Prostate gland (tissue), 2 donors: ENCODE results near the gene OPRD1. TPM values are rescaled to one million over a fixed set of nuclear protein-coding genes. Genes with fewer than 3 reads are reported as not detected.

Experiments
- DNase-seq: peaks from one replicate; pipeline ENCODE4 v3.0.0-alpha.2; 2019; ENCODE audit warnings: low spot score
- H3K27ac ChIP-seq, 2 donors: fragments of 200-600 bp; sonication (generic); 2 replicates each; pipeline ENCODE4 v1.5.1; 2017 to 2019
- H3K27me3 ChIP-seq: fragments of 200-600 bp; sonication (generic); replicated peaks from 2 replicates; pipeline ENCODE4 v1.5.1; 2019; ENCODE audit not compliant: insufficient read depth
- H3K36me3 ChIP-seq, 2 donors: fragments of 200-600 bp; sonication (generic); 1 replicate in 1 of 2; 2 replicates in 1 of 2; pipeline versions ENCODE4 v1.5.1 to v1.8.1; 2017 to 2019
- H3K4me1 ChIP-seq: fragments of 200-600 bp; sonication (generic); replicated peaks from 2 replicates; pipeline ENCODE4 v1.5.1; 2019
- H3K4me3 ChIP-seq, 2 donors: fragments of 200-600 bp; sonication (generic); 2 replicates each; pipeline ENCODE4 v1.5.1; 2017 to 2019
- H3K9me3 ChIP-seq: fragments of 200-600 bp; sonication (generic); 2 replicates; pipeline ENCODE4 v1.5.1; 2017
- CTCF ChIP-seq, 4 experiments: fragments of 200-600 bp in 2 of 4; fragments of 450-650 bp in 2 of 4; sonication (generic) in 2 of 4; IDR thresholded peaks; 1 replicate in 3 of 4; 2 replicates in 1 of 4; pipeline ENCODE4 v1.5.1; 2016 to 2019; ENCODE audit warnings: antibody characterized with exemption in 4 of 4, mild to moderate bottlenecking in 2 of 4, moderate library complexity in 2 of 4
- POLR2A ChIP-seq: fragments of 450-650 bp; IDR thresholded peaks from one replicate; pipeline ENCODE4 v1.6.1; 2016; ENCODE audit warnings: antibody characterized with exemption, mild to moderate bottlenecking
- POLR2AphosphoS5 ChIP-seq: sonication (generic); formaldehyde crosslinking; IDR thresholded peaks from one replicate; pipeline ENCODE4 v1.6.1; 2017; ENCODE audit warnings: antibody characterized with exemption
- WGBS: methylation state at CpG from one replicate; pipeline ENCODE4 v1.1.5; 2018; 5-methylcytosine and 5-hydroxymethylcytosine counted together
- intact Hi-C: fragments of 100-400 bp; cut with DNase I; formaldehyde crosslinking; loops from one replicate; pipeline ENCODE4 v1.14.2; 2022
- total RNA-seq, 2 donors: library from RNA; depleted of rRNA; stranded (reverse); fragments of >200 nt; gene quantifications; one replicate each; pipeline ENCODE4 v1.1.0, GENCODE V29; 2016

OPRD1 gene
- total RNA-seq, 2 donors from 2014 or later: 0.09 to 0.34 TPM

DNA sequence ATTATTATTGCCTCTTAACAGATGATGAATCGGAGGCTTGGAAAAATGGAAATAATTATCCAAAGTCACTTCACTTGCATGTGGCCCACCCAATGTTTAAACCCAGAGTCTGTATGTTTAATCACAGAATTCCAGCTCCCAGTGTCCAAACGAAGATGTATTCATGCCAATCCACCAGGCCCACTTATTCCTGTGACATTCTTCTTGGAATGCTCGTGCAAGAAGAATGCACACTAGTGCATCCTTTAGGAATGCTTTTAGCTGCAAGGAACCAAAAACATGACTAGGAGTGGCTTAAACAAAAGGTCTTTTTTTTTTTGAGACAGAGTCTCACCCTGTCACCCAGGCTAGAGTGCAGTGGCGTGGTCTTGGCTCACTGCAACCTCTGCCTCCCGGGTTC, 8.9 kb upstream of the OPRD1 start:
- no peak overlapping the region for H3K4me3 ChIP-seq
- no peaks in the 10 kb centered on the region for H3K27me3 ChIP-seq
- WGBS: 90% methylated on average over 5 of the region's 5 CpGs
- no peaks in the 10 kb centered on the region for H3K4me1 ChIP-seq
- no peaks in the 10 kb centered on the region for H3K9me3 ChIP-seq
- intact Hi-C loops: no loop called here
- no peaks in the 10 kb centered on the region for H3K36me3 ChIP-seq
- no peak overlapping the region for H3K27ac ChIP-seq
- TF ChIP-seq POLR2AphosphoS5 (no peak), CTCF (IDR thresholded peaks at IDR 0.05) (no peak), POLR2A (no peak)
- no peak for DNase-seq

DNA sequence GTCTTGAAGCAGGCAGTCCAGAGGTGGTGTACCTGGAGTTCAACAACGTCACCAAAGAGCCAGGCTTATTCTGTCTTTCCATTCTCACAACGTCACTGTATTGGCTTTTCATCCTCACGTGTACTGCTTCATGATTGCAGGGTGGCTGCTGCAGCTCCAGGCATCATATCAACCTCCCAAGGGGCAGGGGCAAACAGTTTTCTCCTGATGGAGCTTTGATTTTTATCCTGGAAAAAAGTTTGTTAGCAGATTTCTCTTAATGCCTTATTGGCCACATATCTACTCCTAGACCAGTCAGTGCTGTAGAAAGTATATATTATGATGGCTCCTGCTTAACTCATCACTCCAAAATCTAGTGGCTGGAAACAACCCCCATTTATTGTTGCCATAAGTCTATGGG, 8.3 kb upstream of the OPRD1 start:
- Histone ChIP-seq H3K4me1 (no peaks in the 10 kb centered on the region), H3K27ac (no peak overlapping the region), H3K27me3 (no peaks in the 10 kb centered on the region), H3K9me3 (no peaks in the 10 kb centered on the region), H3K4me3 (no peak overlapping the region), H3K36me3 (no peaks in the 10 kb centered on the region)
- TF ChIP-seq CTCF (IDR thresholded peaks at IDR 0.05): no peak
- no peak for TF ChIP-seq POLR2AphosphoS5
- no peak for TF ChIP-seq POLR2A
- WGBS: 100% methylated on average over 3 of the region's 3 CpGs
- DNase-seq: no peak
- intact Hi-C loops: no loop called here

DNA sequence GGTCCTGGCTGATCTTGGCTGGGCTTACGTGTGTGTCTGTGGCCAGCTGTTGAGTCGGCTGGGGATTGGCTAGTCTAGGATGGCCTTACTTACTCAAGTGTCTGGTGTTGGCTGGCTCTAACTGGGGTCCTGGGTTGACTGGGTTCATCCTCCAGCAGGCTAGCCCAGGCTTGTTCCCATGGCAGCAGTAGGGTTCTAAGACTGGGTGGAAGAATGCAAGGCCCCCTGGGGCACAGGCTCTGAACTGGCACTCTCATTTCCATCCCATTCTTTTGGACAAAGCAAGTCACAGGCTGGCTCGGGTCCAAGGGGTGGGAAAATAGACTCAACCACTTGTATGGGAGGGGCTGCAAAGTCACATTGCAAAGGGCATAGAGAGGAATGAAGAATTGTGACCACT, 7.9 kb upstream of the OPRD1 start:
- intact Hi-C loops: no loop called here
- H3K27ac ChIP-seq: no peak overlapping the region
- 63% methylated on average over 3 of the region's 3 CpGs for WGBS
- H3K4me3 ChIP-seq: no peak overlapping the region
- H3K4me1 ChIP-seq: no peaks in the 10 kb centered on the region
- H3K9me3 ChIP-seq: no peaks in the 10 kb centered on the region
- H3K27me3 ChIP-seq: no peaks in the 10 kb centered on the region
- DNase-seq: no peak
- no peak for TF ChIP-seq POLR2AphosphoS5
- TF ChIP-seq CTCF (IDR thresholded peaks at IDR 0.05): no peak
- TF ChIP-seq POLR2A: no peak
- H3K36me3 ChIP-seq: no peaks in the 10 kb centered on the region

GRCh38 chr1:28807046-28807445, 4.9 kb upstream of the OPRD1 start:
- no peaks in the 10 kb centered on the region for H3K4me1 ChIP-seq
- H3K9me3 ChIP-seq: no peaks in the 10 kb centered on the region
- no peak overlapping the region for H3K4me3 ChIP-seq
- DNase-seq: no peak
- intact Hi-C loops: no loop called here
- WGBS: 63% methylated on average over 4 of the region's 4 CpGs
- no peak for TF ChIP-seq POLR2AphosphoS5
- peaks cover 8% of the 10 kb centered on the region for H3K27me3 ChIP-seq
- no peak overlapping the region for H3K27ac ChIP-seq
- no peaks in the 10 kb centered on the region for H3K36me3 ChIP-seq

GRCh38 chr1:28807986-28808385, 4.0 kb upstream of the OPRD1 start:
- no peaks in the 10 kb centered on the region for H3K36me3 ChIP-seq
- no peaks in the 10 kb centered on the region for H3K9me3 ChIP-seq
- intact Hi-C loops: no loop called here
- no peak for TF ChIP-seq POLR2AphosphoS5
- TF ChIP-seq POLR2A: no peak
- no peak for TF ChIP-seq CTCF (IDR thresholded peaks at IDR 0.05)
- H3K27me3 ChIP-seq: peaks cover 15% of the 10 kb centered on the region
- H3K27ac ChIP-seq: no peak overlapping the region
- DNase-seq: no peak
- 90% methylated on average over 4 of the region's 4 CpGs for WGBS
- no peaks in the 10 kb centered on the region for H3K4me1 ChIP-seq
- H3K4me3 ChIP-seq: no peak overlapping the region
